ENCODE data around the gene FAM181B.

The FAM181B gene

GRCh38 chr11:82750643-82751139, 17.0 kb upstream of the FAM181B start:
- 49% methylated on average over 9 of the region's 9 CpGs for WGBS
- no peak overlapping the region for H3K14ac ChIP-seq (ENCODE audit: low read length in 2 of 2)
- no peak overlapping the region for H4K91ac ChIP-seq (ENCODE audit: low read length)
- H2BK120ac ChIP-seq (ENCODE audit: low read depth, low read length) = no peak overlapping the region
- no peak overlapping the region for H3K18ac ChIP-seq (ENCODE audit: low read depth in 1 of 2, low read length in 2 of 2)
- no peak overlapping the region for H2BK12ac ChIP-seq (ENCODE audit: low read length in 2 of 2)
- H3K4me1 ChIP-seq (ENCODE audit: control insufficient read depth, insufficient read depth, low read depth, low read length) = no peaks in the 10 kb centered on the region
- no peaks in the 10 kb centered on the region for H3K36me3 ChIP-seq (ENCODE audit: control insufficient read depth in 1 of 2, insufficient read depth in 2 of 2, low read depth in 1 of 2, low read length in 2 of 2)
- no peak for DNase-seq
- no peak overlapping the region for H2BK5ac ChIP-seq (ENCODE audit: low read depth, low read length, poor library complexity, severe bottlenecking)
- H2AK5ac ChIP-seq (ENCODE audit: low read length, severe bottlenecking) = no peak overlapping the region
- H3K9ac ChIP-seq (ENCODE audit: low read length) = no peak overlapping the region
- H3K79me1 ChIP-seq (replicated peaks; ENCODE audit: low read length, poor library complexity, severe bottlenecking) = no peaks in the 10 kb centered on the region
- no peak overlapping the region for H4K8ac ChIP-seq (ENCODE audit: low read length)
- no peak overlapping the region for H2BK15ac ChIP-seq (ENCODE audit: low read depth, poor library complexity, severe bottlenecking)
- peaks cover 0 to 8% of the 10 kb centered on the region in 2 experiments for H3K27me3 ChIP-seq (ENCODE audit: control insufficient read depth in 1 of 2, insufficient read depth in 1 of 2, low read length in 2 of 2)
- H3K9me3 ChIP-seq (ENCODE audit: control insufficient read depth, low read length) = no peaks in the 10 kb centered on the region
- no peak overlapping the region for H3K27ac ChIP-seq (ENCODE audit: low read length, poor library complexity, severe bottlenecking)
- no peak overlapping the region for H3K23ac ChIP-seq (ENCODE audit: low read length in 2 of 2)
- H2AFZ ChIP-seq (ENCODE audit: low read depth, low read length) = no peak overlapping the region
- H3K4me3 ChIP-seq (ENCODE audit: insufficient read depth in 1 of 2, low read depth in 1 of 2, low read length in 2 of 2) = no peak overlapping the region
- H3K4ac ChIP-seq (ENCODE audit: low read depth in 1 of 2, low read length in 2 of 2) = no peak overlapping the region
- H3K4me2 ChIP-seq (ENCODE audit: low read length, poor library complexity, severe bottlenecking) = no peak overlapping the region

- no peak overlapping the region for H4K8ac ChIP-seq (ENCODE audit: low read length)
- H3K18ac ChIP-seq (ENCODE audit: low read depth in 1 of 2, low read length in 2 of 2) = no peak overlapping the region
- no peak overlapping the region for H3K27ac ChIP-seq (ENCODE audit: low read length, poor library complexity, severe bottlenecking)
- no peak overlapping the region for H2AFZ ChIP-seq (ENCODE audit: low read depth, low read length)
- H3K4me1 ChIP-seq (ENCODE audit: control insufficient read depth, insufficient read depth, low read depth, low read length) = no peaks in the 10 kb centered on the region
- no peak for DNase-seq
- WGBS = 83% methylated on average over 8 of the region's 8 CpGs
- H2AK5ac ChIP-seq (ENCODE audit: low read length, severe bottlenecking) = no peak overlapping the region
- no peak overlapping the region for H2BK120ac ChIP-seq (ENCODE audit: low read depth, low read length)
- H4K91ac ChIP-seq (ENCODE audit: low read length) = no peak overlapping the region
- H3K4me2 ChIP-seq (ENCODE audit: low read length, poor library complexity, severe bottlenecking) = no peak overlapping the region
- H3K23ac ChIP-seq (ENCODE audit: low read length in 2 of 2) = no peak overlapping the region
- H2BK15ac ChIP-seq (ENCODE audit: low read depth, poor library complexity, severe bottlenecking) = no peak overlapping the region
- H3K9me3 ChIP-seq (ENCODE audit: control insufficient read depth, low read length) = no peaks in the 10 kb centered on the region
- no peak overlapping the region for H3K14ac ChIP-seq (ENCODE audit: low read length in 2 of 2)
- no peaks in the 10 kb centered on the region for H3K79me1 ChIP-seq (replicated peaks; ENCODE audit: low read length, poor library complexity, severe bottlenecking)
- peaks cover 0 to 9% of the 10 kb centered on the region in 2 experiments for H3K27me3 ChIP-seq (ENCODE audit: control insufficient read depth in 1 of 2, insufficient read depth in 1 of 2, low read length in 2 of 2)
- H3K4me3 ChIP-seq (ENCODE audit: insufficient read depth in 1 of 2, low read depth in 1 of 2, low read length in 2 of 2) = no peak overlapping the region
- H2BK12ac ChIP-seq (ENCODE audit: low read length in 2 of 2) = no peak overlapping the region
- no peaks in the 10 kb centered on the region for H3K36me3 ChIP-seq (ENCODE audit: control insufficient read depth in 1 of 2, insufficient read depth in 2 of 2, low read depth in 1 of 2, low read length in 2 of 2)
- no peak overlapping the region for H2BK5ac ChIP-seq (ENCODE audit: low read depth, low read length, poor library complexity, severe bottlenecking)
- H3K9ac ChIP-seq (ENCODE audit: low read length) = no peak overlapping the region
- H3K4ac ChIP-seq (ENCODE audit: low read depth in 1 of 2, low read length in 2 of 2) = no peak overlapping the region
Observed at GRCh38 chr11:82747471-82747870, 13.8 kb upstream of the FAM181B start.

GRCh38 chr11:82738091-82738490, 4.4 kb upstream of the FAM181B start:
- peaks cover 8% of the 10 kb centered on the region for H3K4me1 ChIP-seq (ENCODE audit: control insufficient read depth, insufficient read depth, low read depth, low read length)
- H3K36me3 ChIP-seq (ENCODE audit: control insufficient read depth in 1 of 2, insufficient read depth in 2 of 2, low read depth in 1 of 2, low read length in 2 of 2) = no peaks in the 10 kb centered on the region
- no peak overlapping the region for H3K14ac ChIP-seq (ENCODE audit: low read length in 2 of 2)
- WGBS = 37% methylated on average over 4 of the region's 4 CpGs
- no peak overlapping the region for H4K8ac ChIP-seq (ENCODE audit: low read length)
- H2BK12ac ChIP-seq (ENCODE audit: low read length in 2 of 2) = no peak overlapping the region
- no peak overlapping the region for H3K4ac ChIP-seq (ENCODE audit: low read depth in 1 of 2, low read length in 2 of 2)
- no peak overlapping the region for H4K91ac ChIP-seq (ENCODE audit: low read length)
- no peak overlapping the region for H3K4me2 ChIP-seq (ENCODE audit: low read length, poor library complexity, severe bottlenecking)
- H2BK120ac ChIP-seq (ENCODE audit: low read depth, low read length) = no peak overlapping the region
- peaks cover 18 to 54% of the 10 kb centered on the region in 2 experiments for H3K27me3 ChIP-seq (ENCODE audit: control insufficient read depth in 1 of 2, insufficient read depth in 1 of 2, low read length in 2 of 2)
- H2BK5ac ChIP-seq (ENCODE audit: low read depth, low read length, poor library complexity, severe bottlenecking) = no peak overlapping the region
- no peaks in the 10 kb centered on the region for H3K79me1 ChIP-seq (replicated peaks; ENCODE audit: low read length, poor library complexity, severe bottlenecking)
- no peak overlapping the region for H2BK15ac ChIP-seq (ENCODE audit: low read depth, poor library complexity, severe bottlenecking)
- no peaks in the 10 kb centered on the region for H3K9me3 ChIP-seq (ENCODE audit: control insufficient read depth, low read length)
- no peak for DNase-seq
- H3K4me3 ChIP-seq (ENCODE audit: insufficient read depth in 1 of 2, low read depth in 1 of 2, low read length in 2 of 2) = no peak overlapping the region
- H3K9ac ChIP-seq (ENCODE audit: low read length) = no peak overlapping the region
- no peak overlapping the region for H3K27ac ChIP-seq (ENCODE audit: low read length, poor library complexity, severe bottlenecking)
- no peak overlapping the region for H2AK5ac ChIP-seq (ENCODE audit: low read length, severe bottlenecking)
- H3K18ac ChIP-seq (ENCODE audit: low read depth in 1 of 2, low read length in 2 of 2) = no peak overlapping the region
- H2AFZ ChIP-seq (ENCODE audit: low read depth, low read length) = no peak overlapping the region
- H3K23ac ChIP-seq (ENCODE audit: low read length in 2 of 2) = no peak overlapping the region

- H3K9ac ChIP-seq (ENCODE audit: low read length) = no peak overlapping the region
- H3K36me3 ChIP-seq (ENCODE audit: control insufficient read depth in 1 of 2, insufficient read depth in 2 of 2, low read depth in 1 of 2, low read length in 2 of 2) = no peaks in the 10 kb centered on the region
- peaks cover 17% of the 10 kb centered on the region for H3K4me1 ChIP-seq (ENCODE audit: control insufficient read depth, insufficient read depth, low read depth, low read length)
- no peak overlapping the region for H2BK5ac ChIP-seq (ENCODE audit: low read depth, low read length, poor library complexity, severe bottlenecking)
- no peak overlapping the region for H2BK12ac ChIP-seq (ENCODE audit: low read length in 2 of 2)
- 26% methylated on average over 9 of the region's 9 CpGs for WGBS
- no peak overlapping the region for H3K14ac ChIP-seq (ENCODE audit: low read length in 2 of 2)
- H3K4me2 ChIP-seq (ENCODE audit: low read length, poor library complexity, severe bottlenecking) = peak overlapping the region; percentile 63
- no peak overlapping the region for H4K91ac ChIP-seq (ENCODE audit: low read length)
- no peak overlapping the region for H2BK120ac ChIP-seq (ENCODE audit: low read depth, low read length)
- H4K8ac ChIP-seq (ENCODE audit: low read length) = no peak overlapping the region
- no peak overlapping the region for H3K4ac ChIP-seq (ENCODE audit: low read depth in 1 of 2, low read length in 2 of 2)
- no peaks in the 10 kb centered on the region for H3K9me3 ChIP-seq (ENCODE audit: control insufficient read depth, low read length)
- H2AK5ac ChIP-seq (ENCODE audit: low read length, severe bottlenecking) = no peak overlapping the region
- peak overlapping the region in 1 of 2 experiments; percentile 70 for H3K4me3 ChIP-seq (ENCODE audit: insufficient read depth in 1 of 2, low read depth in 1 of 2, low read length in 2 of 2)
- H3K27me3 ChIP-seq (ENCODE audit: control insufficient read depth in 1 of 2, insufficient read depth in 1 of 2, low read length in 2 of 2) = peaks cover 43 to 83% of the 10 kb centered on the region in 2 experiments
- no peaks in the 10 kb centered on the region for H3K79me1 ChIP-seq (replicated peaks; ENCODE audit: low read length, poor library complexity, severe bottlenecking)
- H3K23ac ChIP-seq (ENCODE audit: low read length in 2 of 2) = no peak overlapping the region
- no peak overlapping the region for H3K18ac ChIP-seq (ENCODE audit: low read depth in 1 of 2, low read length in 2 of 2)
- no peak overlapping the region for H2AFZ ChIP-seq (ENCODE audit: low read depth, low read length)
- DNase-seq = no peak
- no peak overlapping the region for H3K27ac ChIP-seq (ENCODE audit: low read length, poor library complexity, severe bottlenecking)
- no peak overlapping the region for H2BK15ac ChIP-seq (ENCODE audit: low read depth, poor library complexity, severe bottlenecking)
Observed at GRCh38 chr11:82734120-82734479, 436 bp upstream of the FAM181B start.

All from mesenchymal stem cell (in vitro differentiated cells and primary cell).